IPS DF 19.7 (cell line): ENCODE measurements around the gene SLC27A2.
"Not testable (repeated sequence)": the region's sequence is repeated elsewhere in the genome, so short reads cannot be mapped to it uniquely, and the experiment has no call there.

ENCODE experiments used
- DNase-seq: peaks from one replicate; pipeline ENCODE4 v3.0.0-alpha.2; 2013; ENCODE audit warnings: low read depth, low spot score

SLC27A2 gene

GRCh38 chr15:50181969-50182218 lies at the start of gene SLC27A2:
Gene SLC27A2, plus strand, starts transcription at chr15:50182196. Its CDS starts 232 bp downstream, at chr15:50182428.
- no peak for DNase-seq

GRCh38 chr15:50132251-50132984 lies 49.6 kb upstream of the SLC27A2 start:
- not testable (repeated sequence) for DNase-seq

- no peak for DNase-seq
Measured at GRCh38 chr15:50134524-50135024, 47.4 kb upstream of the SLC27A2 start.

GRCh38 chr15:50135031-50135551 lies 46.9 kb upstream of the SLC27A2 start:
- DNase-seq = no peak

GRCh38 chr15:50137330-50137761 lies 44.6 kb upstream of the SLC27A2 start:
- DNase-seq = no peak

GRCh38 chr15:50137893-50138292 lies 44.1 kb upstream of the SLC27A2 start:
- no peak for DNase-seq

- DNase-seq = no peak
Measured at GRCh38 chr15:50138391-50138790, 43.6 kb upstream of the SLC27A2 start.

GRCh38 chr15:50140098-50140497 lies 41.9 kb upstream of the SLC27A2 start:
- no peak for DNase-seq

- no peak for DNase-seq
Measured at GRCh38 chr15:50140983-50141382, 41.0 kb upstream of the SLC27A2 start.

- DNase-seq = no peak
Measured at GRCh38 chr15:50141856-50142255, 40.1 kb upstream of the SLC27A2 start.

GRCh38 chr15:50143255-50143860 lies 38.6 kb upstream of the SLC27A2 start:
- DNase-seq = no peak

- DNase-seq = no peak
Measured at GRCh38 chr15:50144341-50145120, 37.5 kb upstream of the SLC27A2 start.

GRCh38 chr15:50145451-50145872 lies 36.5 kb upstream of the SLC27A2 start:
- DNase-seq = peak; percentile 38

- DNase-seq = no peak
Measured at GRCh38 chr15:50146632-50147031, 35.4 kb upstream of the SLC27A2 start.

- peak; percentile 69 for DNase-seq
Measured at GRCh38 chr15:50148362-50148963, 33.5 kb upstream of the SLC27A2 start.

- no peak for DNase-seq
Measured at GRCh38 chr15:50149090-50149489, 32.9 kb upstream of the SLC27A2 start.

GRCh38 chr15:50150349-50150748 lies 31.6 kb upstream of the SLC27A2 start:
- DNase-seq = no peak

GRCh38 chr15:50150851-50151250 lies 31.1 kb upstream of the SLC27A2 start:
- no peak for DNase-seq

GRCh38 chr15:50151476-50151875 lies 30.5 kb upstream of the SLC27A2 start:
- no peak for DNase-seq

- not testable (repeated sequence) for DNase-seq
Measured at GRCh38 chr15:50158236-50158635, 23.8 kb upstream of the SLC27A2 start.

GRCh38 chr15:50162969-50163718 lies 18.9 kb upstream of the SLC27A2 start:
- no peak for DNase-seq
